ENCODE measurements around the gene AGL. TPM values are rescaled to one million over a fixed set of nuclear protein-coding genes. Genes with fewer than 3 reads are reported as not detected.

Gene AGL
- 13.7 and 22.5 TPM in 2 replicates for total RNA-seq

GRCh38 chr1:99849744-99850458 is at the start of gene AGL:
TSS of gene AGL (plus strand) at chr1:99850361. CDS start at chr1:99851043, 682 bp downstream.

DNA sequence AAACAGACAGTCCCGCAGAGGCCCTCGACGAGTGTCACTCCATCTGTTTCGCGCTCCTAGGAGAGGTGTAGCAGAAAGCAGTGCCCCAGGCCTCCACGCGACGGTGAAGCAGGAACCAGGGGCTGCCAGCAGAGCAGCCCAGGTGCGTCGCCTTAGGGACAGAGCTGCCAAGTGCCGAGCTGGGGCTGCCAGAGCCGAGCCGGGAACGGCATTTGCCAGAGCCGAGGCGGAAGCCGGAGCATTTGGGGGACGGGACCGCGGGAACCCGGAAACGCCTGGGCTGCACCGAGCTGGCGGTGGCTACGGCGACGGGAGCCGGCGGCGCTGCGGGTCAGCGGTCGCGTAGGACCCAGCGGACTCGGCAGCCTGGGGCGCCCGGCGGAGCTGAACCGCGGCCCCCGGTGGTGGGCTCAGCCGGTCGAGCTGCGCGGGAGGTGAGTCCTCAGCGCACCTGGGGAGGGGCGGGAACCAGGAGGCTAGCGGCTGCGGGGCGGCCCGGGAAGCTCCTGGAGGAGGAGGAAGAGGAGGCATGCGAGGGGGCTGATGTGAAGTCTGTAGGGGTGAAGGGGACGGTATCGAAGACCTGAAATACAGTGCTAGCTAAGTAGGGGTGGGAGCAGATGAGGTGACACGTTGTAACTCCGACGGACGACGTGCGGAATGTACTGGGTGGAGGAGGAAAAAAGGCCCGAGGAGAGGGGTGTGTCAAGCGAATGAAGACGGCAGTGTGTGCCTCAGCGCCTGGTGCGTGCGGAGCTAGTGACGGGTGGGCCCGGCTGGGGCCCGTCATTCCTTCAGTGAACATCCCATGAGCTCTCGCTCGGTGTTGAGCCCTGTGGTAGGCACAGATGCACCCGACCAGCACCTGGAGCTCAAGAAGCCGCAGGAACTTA is 119.8 kb downstream of the AGL start, which contains the start of gene SLC35A3:
Gene SLC35A3 (plus strand): TSS at position 268 of the 893 bp plus-strand sequence. CDS start 23,559 bp downstream, outside the sequence.

Other genes starting within 250 kb of the AGL start
- 0.23 and 0.59 TPM in 2 replicates for gene PALMD, start 204.2 kb upstream of the AGL start, total RNA-seq
- gene FRRS1, start 83.7 kb upstream of the AGL start, total RNA-seq, result 12.0 and 27.6 TPM in 2 replicates
- 34.7 and 51.5 TPM in 2 replicates for gene SLC35A3, start 119.6 kb downstream of the AGL start, total RNA-seq